RWPE2 (cell line): ENCODE measurements around the gene WWOX.

Experiments used
- ATAC-seq: fragments of 200-7000 bp; cut with Tn5 transposase; 3 replicates; pipeline ENCODE4 v1.9.1; 2021; ENCODE audit warnings: low read depth
- DNase-seq: peaks from one replicate; pipeline ENCODE4 v3.0.0-alpha.2; 2020; ENCODE audit warnings: low spot score
- H3K27ac ChIP-seq: fragments of 450-650 bp; 2 replicates; pipeline ENCODE4 v1.5.1; 2017; ENCODE audit warnings: mild to moderate bottlenecking; ENCODE audit not compliant: poor library complexity, severe bottlenecking
- H3K27me3 ChIP-seq: fragments of 250-450 bp; sonication (Bioruptor Pico); 2 replicates; pipeline ENCODE4 v1.5.1; 2021; ENCODE audit warnings: mild to moderate bottlenecking, moderate library complexity; ENCODE audit not compliant: insufficient read depth, poor library complexity, severe bottlenecking
- H3K36me3 ChIP-seq: fragments of 250-450 bp; sonication (Bioruptor Pico); 2 replicates; pipeline ENCODE4 v1.5.1; 2020; ENCODE audit warnings: low read depth, mild to moderate bottlenecking, moderate library complexity
- H3K4me1 ChIP-seq: fragments of 250-450 bp; sonication (Bioruptor Pico); 2 replicates; pipeline ENCODE4 v1.5.1; 2021; ENCODE audit warnings: mild to moderate bottlenecking, moderate library complexity; ENCODE audit not compliant: insufficient read depth, poor library complexity, severe bottlenecking
- H3K4me3 ChIP-seq: fragments of 250-450 bp; sonication (Bioruptor Pico); 2 replicates; pipeline ENCODE4 v1.5.1; 2021; ENCODE audit warnings: mild to moderate bottlenecking, moderate library complexity; ENCODE audit not compliant: severe bottlenecking
- H3K9me3 ChIP-seq: fragments of 250-450 bp; sonication (Bioruptor Pico); 2 replicates; pipeline ENCODE4 v1.5.1; 2021; ENCODE audit warnings: mild to moderate bottlenecking, moderate library complexity; ENCODE audit not compliant: severe bottlenecking
- TF ChIP-seq, protein P1 (sequence below): fragments of 450-650 bp; IDR thresholded peaks from one replicate; pipeline ENCODE4 v1.5.1; 2017; ENCODE audit warnings: mild to moderate bottlenecking, moderate library complexity; ENCODE audit not compliant: poor library complexity, severe bottlenecking

The WWOX gene

DNA sequence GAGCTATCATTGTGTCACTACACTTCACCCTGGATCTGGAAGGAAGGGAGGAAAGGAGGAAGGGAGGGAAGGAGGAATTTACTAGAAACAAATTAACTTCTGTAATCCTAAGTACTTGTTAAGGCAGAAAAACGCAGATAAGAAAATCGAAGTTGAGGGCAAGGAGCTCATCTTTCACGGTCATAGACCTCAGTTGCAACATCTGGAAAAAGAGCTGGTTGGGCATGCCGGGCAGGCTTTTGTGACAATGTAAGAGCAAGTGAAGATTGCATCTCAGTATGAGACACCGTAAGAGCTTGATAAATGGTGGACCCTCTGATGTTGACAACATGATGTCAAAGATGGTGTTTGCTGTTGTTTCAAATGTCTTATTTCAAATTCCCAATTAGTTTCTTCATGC is 779.6 kb downstream of the WWOX start:
- DNase-seq, result no peak
- Histone ChIP-seq H3K9me3 (no peaks in the 10 kb centered on the region), H3K4me3 (no peak overlapping the region), H3K4me1 (no peaks in the 10 kb centered on the region), H3K36me3 (no peaks in the 10 kb centered on the region), H3K27ac (no peak overlapping the region), H3K27me3 (no peaks in the 10 kb centered on the region)
- TF ChIP-seq, protein P1, sequence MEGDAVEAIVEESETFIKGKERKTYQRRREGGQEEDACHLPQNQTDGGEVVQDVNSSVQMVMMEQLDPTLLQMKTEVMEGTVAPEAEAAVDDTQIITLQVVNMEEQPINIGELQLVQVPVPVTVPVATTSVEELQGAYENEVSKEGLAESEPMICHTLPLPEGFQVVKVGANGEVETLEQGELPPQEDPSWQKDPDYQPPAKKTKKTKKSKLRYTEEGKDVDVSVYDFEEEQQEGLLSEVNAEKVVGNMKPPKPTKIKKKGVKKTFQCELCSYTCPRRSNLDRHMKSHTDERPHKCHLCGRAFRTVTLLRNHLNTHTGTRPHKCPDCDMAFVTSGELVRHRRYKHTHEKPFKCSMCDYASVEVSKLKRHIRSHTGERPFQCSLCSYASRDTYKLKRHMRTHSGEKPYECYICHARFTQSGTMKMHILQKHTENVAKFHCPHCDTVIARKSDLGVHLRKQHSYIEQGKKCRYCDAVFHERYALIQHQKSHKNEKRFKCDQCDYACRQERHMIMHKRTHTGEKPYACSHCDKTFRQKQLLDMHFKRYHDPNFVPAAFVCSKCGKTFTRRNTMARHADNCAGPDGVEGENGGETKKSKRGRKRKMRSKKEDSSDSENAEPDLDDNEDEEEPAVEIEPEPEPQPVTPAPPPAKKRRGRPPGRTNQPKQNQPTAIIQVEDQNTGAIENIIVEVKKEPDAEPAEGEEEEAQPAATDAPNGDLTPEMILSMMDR, result no peak
- ATAC-seq, result no peak

DNA sequence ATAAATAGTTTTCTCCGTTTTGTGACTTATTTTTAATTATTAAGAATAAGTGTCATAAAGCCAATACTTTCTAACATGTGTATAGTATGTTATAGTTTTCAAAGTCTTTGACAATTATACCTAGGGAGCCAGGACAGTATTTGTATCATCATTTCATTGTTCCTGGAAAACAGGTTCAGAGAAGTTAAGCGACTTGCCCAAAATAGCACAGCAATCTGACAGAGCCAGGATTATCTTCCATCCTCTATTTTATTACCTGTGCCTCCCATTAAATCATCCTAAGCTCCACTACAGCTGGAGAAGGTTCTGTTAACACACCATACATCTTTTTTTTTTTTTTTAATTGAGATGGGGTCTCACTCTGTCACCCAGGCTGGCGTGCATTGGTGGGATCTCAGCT is 782.7 kb downstream of the WWOX start:
- Histone ChIP-seq H3K4me1 (no peaks in the 10 kb centered on the region), H3K27ac (no peak overlapping the region), H3K27me3 (no peaks in the 10 kb centered on the region), H3K9me3 (no peaks in the 10 kb centered on the region), H3K36me3 (no peaks in the 10 kb centered on the region), H3K4me3 (no peak overlapping the region)
- no peak for DNase-seq
- TF ChIP-seq, protein P1, result no peak
- no peak for ATAC-seq

DNA sequence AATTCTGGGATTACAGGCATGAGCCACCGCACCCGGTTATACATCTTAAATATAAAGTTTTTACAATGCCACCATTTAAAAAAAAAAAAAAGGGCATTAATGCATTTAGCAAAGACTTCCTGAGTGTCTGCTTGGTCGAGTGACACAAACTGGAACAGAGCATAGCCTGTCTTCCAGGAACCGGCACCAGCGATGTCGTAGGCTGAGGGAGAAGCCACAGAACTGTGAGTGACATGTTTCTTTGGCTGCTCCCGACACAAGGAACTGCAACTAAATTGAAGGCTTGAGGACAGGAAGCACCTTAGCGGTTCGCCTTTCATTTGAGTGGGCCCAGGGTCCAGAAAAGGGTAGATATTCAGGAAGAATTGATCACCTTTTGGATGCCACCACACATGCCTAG is 783.3 kb downstream of the WWOX start:
- no peak for ATAC-seq
- H3K36me3 ChIP-seq, result no peaks in the 10 kb centered on the region
- no peaks in the 10 kb centered on the region for H3K4me1 ChIP-seq
- no peak for DNase-seq
- no peaks in the 10 kb centered on the region for H3K9me3 ChIP-seq
- H3K27me3 ChIP-seq, result no peaks in the 10 kb centered on the region
- no peak overlapping the region for H3K4me3 ChIP-seq
- TF ChIP-seq, protein P1, result no peak
- H3K27ac ChIP-seq, result no peak overlapping the region

DNA sequence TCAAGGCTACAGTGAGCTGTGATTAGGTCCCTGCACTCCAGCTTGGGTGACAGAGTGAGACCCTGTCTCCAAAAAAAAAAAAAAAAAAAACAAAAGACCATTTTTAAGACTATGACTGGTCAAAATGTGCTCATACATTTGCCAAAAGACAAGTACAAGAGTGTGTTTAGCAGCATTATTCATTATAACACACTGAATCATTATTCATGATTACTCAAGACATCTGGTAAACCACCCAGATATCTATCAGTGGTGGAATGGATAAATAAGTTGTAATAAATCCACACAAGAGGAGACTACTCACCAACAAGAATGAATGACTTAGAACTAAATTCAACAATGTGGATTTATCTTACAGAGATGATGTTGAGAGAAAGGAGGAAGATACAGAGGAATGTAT is 784.8 kb downstream of the WWOX start:
- no peak for ATAC-seq
- Histone ChIP-seq H3K9me3 (no peaks in the 10 kb centered on the region), H3K27me3 (no peaks in the 10 kb centered on the region), H3K4me3 (no peak overlapping the region), H3K4me1 (no peaks in the 10 kb centered on the region), H3K27ac (no peak overlapping the region), H3K36me3 (no peaks in the 10 kb centered on the region)
- DNase-seq, result no peak
- TF ChIP-seq, protein P1, result no peak

DNA sequence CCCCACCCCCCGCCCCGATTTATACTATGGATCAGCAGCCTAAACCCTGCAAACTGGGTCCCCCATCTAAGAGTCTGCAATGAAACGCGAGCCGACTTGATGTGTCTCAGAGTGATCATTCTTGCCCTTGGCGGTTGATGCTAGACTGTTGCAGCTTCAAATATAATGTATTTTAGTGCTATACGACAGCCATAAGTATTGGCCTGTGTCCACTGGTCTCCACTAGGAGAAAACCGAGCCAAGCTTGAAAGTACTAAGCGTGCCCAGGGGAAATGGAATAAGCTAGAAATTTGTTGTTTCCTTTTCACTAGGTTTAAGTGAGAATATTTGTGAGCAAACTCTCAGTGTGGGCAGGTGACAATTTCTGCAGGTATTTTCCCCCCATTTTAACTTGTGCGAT is 789.9 kb downstream of the WWOX start:
- no peaks in the 10 kb centered on the region for H3K9me3 ChIP-seq
- ATAC-seq, result no peak
- no peak overlapping the region for H3K4me3 ChIP-seq
- DNase-seq, result no peak
- no peaks in the 10 kb centered on the region for H3K36me3 ChIP-seq
- no peaks in the 10 kb centered on the region for H3K27me3 ChIP-seq
- TF ChIP-seq, protein P1, result no peak
- no peak overlapping the region for H3K27ac ChIP-seq
- H3K4me1 ChIP-seq, result no peaks in the 10 kb centered on the region
